ENCODE measurements around the gene HAND1. TPM values are rescaled to one million over a fixed set of nuclear protein-coding genes. Genes with fewer than 3 reads are reported as not detected.

HAND1 gene
- total RNA-seq (ENCODE audit: unreplicated experiment): 0.47 TPM
- long read RNA-seq: 0 reads

DNA sequence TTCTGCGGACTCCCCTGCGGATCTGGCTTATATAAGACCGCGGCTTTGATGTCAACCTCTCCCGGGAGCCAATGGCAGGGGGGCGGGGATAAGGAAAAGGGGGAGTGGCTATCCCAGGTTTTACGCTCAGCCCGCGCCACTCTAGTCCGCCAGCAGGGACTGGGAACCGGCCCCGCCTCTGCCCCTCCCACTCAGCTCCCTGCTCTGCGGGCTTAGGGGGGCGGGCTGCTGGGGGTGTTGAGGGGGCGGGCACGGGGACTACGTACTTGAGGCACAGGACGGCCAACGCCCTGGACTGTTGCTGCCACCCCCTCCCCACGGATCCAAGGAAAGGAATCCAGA lies at the start of gene HAND1:
TSS of gene HAND1 (minus strand) at position 4 of the 342 bp plus-strand sequence. CDS start 219 bp downstream, outside the sequence.
- Mint-ChIP-seq H3K27ac (ENCODE audit: unreplicated experiment) (no peak within 1 kb of the TSS), H3K36me3 (ENCODE audit: unreplicated experiment) (peaks cover 5% of the 10 kb centered on the region), H3K27me3 (ENCODE audit: unreplicated experiment) (peaks cover 47% of the 10 kb centered on the region), H3K4me3 (ENCODE audit: unreplicated experiment) (peak within 1 kb of the TSS; percentile 69), H3K4me1 (ENCODE audit: low read depth, unreplicated experiment) (peaks cover 25% of the 10 kb centered on the region), H3K9me3 (ENCODE audit: unreplicated experiment) (peaks cover 9% of the 10 kb centered on the region)
- peak; percentile 80 for DNase-seq
- TF ChIP-seq CTCF (IDR thresholded peaks at IDR 0.05; ENCODE audit: partially characterized antibody, unreplicated experiment): no peak

- Mint-ChIP-seq H3K36me3 (ENCODE audit: unreplicated experiment) (peaks cover 8% of the 10 kb centered on the region), H3K4me1 (ENCODE audit: low read depth, unreplicated experiment) (peaks cover 16% of the 10 kb centered on the region), H3K27me3 (ENCODE audit: unreplicated experiment) (peaks cover 3% of the 10 kb centered on the region), H3K4me3 (ENCODE audit: unreplicated experiment) (no peak overlapping the region), H3K27ac (ENCODE audit: unreplicated experiment) (no peak overlapping the region), H3K9me3 (ENCODE audit: unreplicated experiment) (peaks cover 1% of the 10 kb centered on the region)
- DNase-seq: no peak
- no peak for TF ChIP-seq CTCF (IDR thresholded peaks at IDR 0.05; ENCODE audit: partially characterized antibody, unreplicated experiment)
These were observed 48.5 kb upstream of the HAND1 start for GRCh38 chr5:154526231-154527226.

GRCh38 chr5:154524859-154525258 lies 46.8 kb upstream of the HAND1 start:
- H3K9me3 Mint-ChIP-seq (ENCODE audit: unreplicated experiment): peaks cover 1% of the 10 kb centered on the region
- peaks cover 16% of the 10 kb centered on the region for H3K4me1 Mint-ChIP-seq (ENCODE audit: low read depth, unreplicated experiment)
- H3K36me3 Mint-ChIP-seq (ENCODE audit: unreplicated experiment): peaks cover 8% of the 10 kb centered on the region
- peaks cover 5% of the 10 kb centered on the region for H3K27me3 Mint-ChIP-seq (ENCODE audit: unreplicated experiment)
- H3K4me3 Mint-ChIP-seq (ENCODE audit: unreplicated experiment): no peak overlapping the region
- TF ChIP-seq CTCF (IDR thresholded peaks at IDR 0.05; ENCODE audit: partially characterized antibody, unreplicated experiment): no peak
- H3K27ac Mint-ChIP-seq (ENCODE audit: unreplicated experiment): no peak overlapping the region
- DNase-seq: no peak

- H3K27me3 Mint-ChIP-seq (ENCODE audit: unreplicated experiment): peaks cover 5% of the 10 kb centered on the region
- H3K27ac Mint-ChIP-seq (ENCODE audit: unreplicated experiment): peak overlapping the region; percentile 33
- H3K4me1 Mint-ChIP-seq (ENCODE audit: low read depth, unreplicated experiment): peaks cover 16% of the 10 kb centered on the region
These were observed 46.2 kb upstream of the HAND1 start for GRCh38 chr5:154524181-154524580.

More at GRCh38 chr5:154524181-154524580, 46.2 kb upstream of the HAND1 start:
- H3K4me3 Mint-ChIP-seq (ENCODE audit: unreplicated experiment): no peak overlapping the region
- no peak for TF ChIP-seq CTCF (IDR thresholded peaks at IDR 0.05; ENCODE audit: partially characterized antibody, unreplicated experiment)
- peaks cover 1% of the 10 kb centered on the region for H3K9me3 Mint-ChIP-seq (ENCODE audit: unreplicated experiment)
- DNase-seq: no peak
- H3K36me3 Mint-ChIP-seq (ENCODE audit: unreplicated experiment): peaks cover 8% of the 10 kb centered on the region
